ENCODE data around the gene CHP1.

The CHP1 gene

GRCh38 chr15:41230650-41231421 lies at the start of gene CHP1, which contains the start of gene EXD1:
Gene CHP1 (plus strand): TSS chr15:41231268. CDS start chr15:41231383, 115 bp downstream.
Gene EXD1 (minus strand): TSS chr15:41230757. CDS start chr15:41226575, 4,182 bp downstream.
- in situ Hi-C loops (cut with HindIII; ENCODE audit: low pct_unique_long_range_greater_than_20kb, low sequenced_read_pairs), result no loop called here
- TF ChIP-seq JUND (IDR thresholded peaks at IDR 0.05; ENCODE audit: low read depth), result no peak

GRCh38 chr15:41182266-41182665 lies 48.8 kb upstream of the CHP1 start:
- no peak for DNase-seq (ENCODE audit: low read depth in 1 of 2, low spot score in 1 of 2)
- in situ Hi-C loops (cut with HindIII; ENCODE audit: low pct_unique_long_range_greater_than_20kb, low sequenced_read_pairs), result no loop called here
- TF ChIP-seq JUND (IDR thresholded peaks at IDR 0.05; ENCODE audit: low read depth), result no peak

More at GRCh38 chr15:41230650-41231421, at the start of gene CHP1, which contains the start of gene EXD1:
- peak; percentile 91 to 98 for DNase-seq (ENCODE audit: low read depth in 1 of 2, low spot score in 1 of 2)

GRCh38 chr15:41183581-41183980 lies 47.5 kb upstream of the CHP1 start:
- TF ChIP-seq JUND (IDR thresholded peaks at IDR 0.05; ENCODE audit: low read depth), result no peak
- in situ Hi-C loops (cut with HindIII; ENCODE audit: low pct_unique_long_range_greater_than_20kb, low sequenced_read_pairs), result no loop called here
- no peak for DNase-seq (ENCODE audit: low read depth in 1 of 2, low spot score in 1 of 2)

- DNase-seq (ENCODE audit: low read depth in 1 of 2, low spot score in 1 of 2), result no peak
- in situ Hi-C loops (cut with HindIII; ENCODE audit: low pct_unique_long_range_greater_than_20kb, low sequenced_read_pairs), result no loop called here
- TF ChIP-seq JUND (IDR thresholded peaks at IDR 0.05; ENCODE audit: low read depth), result no peak
These were observed 36.6 kb upstream of the CHP1 start for GRCh38 chr15:41194444-41194843.

- in situ Hi-C loops (cut with HindIII; ENCODE audit: low pct_unique_long_range_greater_than_20kb, low sequenced_read_pairs), result no loop called here
- TF ChIP-seq JUND (IDR thresholded peaks at IDR 0.05; ENCODE audit: low read depth), result no peak
- no peak for DNase-seq (ENCODE audit: low read depth in 1 of 2, low spot score in 1 of 2)
These were observed 31.6 kb upstream of the CHP1 start for GRCh38 chr15:41199470-41199869.

- no peak for TF ChIP-seq JUND (IDR thresholded peaks at IDR 0.05; ENCODE audit: low read depth)
- DNase-seq (ENCODE audit: low read depth in 1 of 2, low spot score in 1 of 2), result no peak
- in situ Hi-C loops (cut with HindIII; ENCODE audit: low pct_unique_long_range_greater_than_20kb, low sequenced_read_pairs), result no loop called here
These were observed 27.7 kb upstream of the CHP1 start for GRCh38 chr15:41203395-41203794.

GRCh38 chr15:41205315-41205714 lies 25.8 kb upstream of the CHP1 start:
- in situ Hi-C loops (cut with HindIII; ENCODE audit: low pct_unique_long_range_greater_than_20kb, low sequenced_read_pairs), result no loop called here
- no peak for DNase-seq (ENCODE audit: low read depth in 1 of 2, low spot score in 1 of 2)
- TF ChIP-seq JUND (IDR thresholded peaks at IDR 0.05; ENCODE audit: low read depth), result no peak

- in situ Hi-C loops (cut with HindIII; ENCODE audit: low pct_unique_long_range_greater_than_20kb, low sequenced_read_pairs), result no loop called here
- DNase-seq (ENCODE audit: low read depth in 1 of 2, low spot score in 1 of 2), result no peak
- no peak for TF ChIP-seq JUND (IDR thresholded peaks at IDR 0.05; ENCODE audit: low read depth)
These were observed 23.2 kb upstream of the CHP1 start for GRCh38 chr15:41207687-41208448.

- no peak for DNase-seq (ENCODE audit: low read depth in 1 of 2, low spot score in 1 of 2)
These were observed 15.4 kb upstream of the CHP1 start for GRCh38 chr15:41215708-41216107.

GRCh38 chr15:41218851-41219250 lies 12.2 kb upstream of the CHP1 start:
- TF ChIP-seq JUND (IDR thresholded peaks at IDR 0.05; ENCODE audit: low read depth), result no peak
- in situ Hi-C loops (cut with HindIII; ENCODE audit: low pct_unique_long_range_greater_than_20kb, low sequenced_read_pairs), result no loop called here
- no peak for DNase-seq (ENCODE audit: low read depth in 1 of 2, low spot score in 1 of 2)

More at GRCh38 chr15:41215708-41216107, 15.4 kb upstream of the CHP1 start:
- TF ChIP-seq JUND (IDR thresholded peaks at IDR 0.05; ENCODE audit: low read depth), result no peak
- in situ Hi-C loops (cut with HindIII; ENCODE audit: low pct_unique_long_range_greater_than_20kb, low sequenced_read_pairs), result no loop called here

- TF ChIP-seq JUND (IDR thresholded peaks at IDR 0.05; ENCODE audit: low read depth), result no peak
- no peak for DNase-seq (ENCODE audit: low read depth in 1 of 2, low spot score in 1 of 2)
- in situ Hi-C loops (cut with HindIII; ENCODE audit: low pct_unique_long_range_greater_than_20kb, low sequenced_read_pairs), result no loop called here
These were observed 11.7 kb upstream of the CHP1 start for GRCh38 chr15:41219381-41219780.

- in situ Hi-C loops (cut with HindIII; ENCODE audit: low pct_unique_long_range_greater_than_20kb, low sequenced_read_pairs), result no loop called here
- DNase-seq (ENCODE audit: low read depth in 1 of 2, low spot score in 1 of 2), result no peak
- no peak for TF ChIP-seq JUND (IDR thresholded peaks at IDR 0.05; ENCODE audit: low read depth)
These were observed 771 bp upstream of the CHP1 start for GRCh38 chr15:41230345-41230649.
